OCI-LY1 (cell line): ENCODE measurements around the gene EGR2.

Experiments
- EZH2 ChIP-seq: fragments of 200-600 bp; sonication (generic), shearing (Covaris generic); IDR thresholded peaks from 2 replicates; pipeline ENCODE4 v1.8.0; 2017; ENCODE audit warnings: borderline replicate concordance, mixed run types, mild to moderate bottlenecking, antibody characterized with exemption, low read length, moderate library complexity, mixed read lengths
- TF ChIP-seq, protein P1 (sequence below): fragments of 200-600 bp; sonication (generic), shearing (Covaris generic); IDR thresholded peaks from 2 replicates; pipeline ENCODE4 v1.5.1; 2017; ENCODE audit warnings: mild to moderate bottlenecking, antibody characterized with exemption, low read length, moderate library complexity, mixed read lengths

GRCh38 chr10:62817121-62817765, 1.1 kb upstream of the EGR2 start:
- TF ChIP-seq EZH2 = no peak
- TF ChIP-seq, protein P1, sequence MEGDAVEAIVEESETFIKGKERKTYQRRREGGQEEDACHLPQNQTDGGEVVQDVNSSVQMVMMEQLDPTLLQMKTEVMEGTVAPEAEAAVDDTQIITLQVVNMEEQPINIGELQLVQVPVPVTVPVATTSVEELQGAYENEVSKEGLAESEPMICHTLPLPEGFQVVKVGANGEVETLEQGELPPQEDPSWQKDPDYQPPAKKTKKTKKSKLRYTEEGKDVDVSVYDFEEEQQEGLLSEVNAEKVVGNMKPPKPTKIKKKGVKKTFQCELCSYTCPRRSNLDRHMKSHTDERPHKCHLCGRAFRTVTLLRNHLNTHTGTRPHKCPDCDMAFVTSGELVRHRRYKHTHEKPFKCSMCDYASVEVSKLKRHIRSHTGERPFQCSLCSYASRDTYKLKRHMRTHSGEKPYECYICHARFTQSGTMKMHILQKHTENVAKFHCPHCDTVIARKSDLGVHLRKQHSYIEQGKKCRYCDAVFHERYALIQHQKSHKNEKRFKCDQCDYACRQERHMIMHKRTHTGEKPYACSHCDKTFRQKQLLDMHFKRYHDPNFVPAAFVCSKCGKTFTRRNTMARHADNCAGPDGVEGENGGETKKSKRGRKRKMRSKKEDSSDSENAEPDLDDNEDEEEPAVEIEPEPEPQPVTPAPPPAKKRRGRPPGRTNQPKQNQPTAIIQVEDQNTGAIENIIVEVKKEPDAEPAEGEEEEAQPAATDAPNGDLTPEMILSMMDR = no peak
